GM10248 (cell line): ENCODE data around the gene IFNGR1.
"Not testable (repeated sequence)": the region's sequence is repeated elsewhere in the genome, so short reads cannot be mapped to it uniquely, and the experiment has no call there.

Experiments
- CTCF ChIA-PET: fragments of 300-600 bp; sonication (Branson Sonifier 250); formaldehyde crosslinking; extraction: SDS; loops from one replicate; lab custom pipeline; 2021; ENCODE audit warnings: antibody characterized with exemption; lab: Yijun Ruan, JAX
- POLR2A ChIA-PET: fragments of 350-650 bp; sonication (Branson Sonifier 250); formaldehyde crosslinking; extraction: SDS; loops from one replicate; lab custom pipeline; 2020; ENCODE audit warnings: antibody characterized with exemption; lab: Yijun Ruan, JAX
- DNase-seq: peaks from one replicate; pipeline ENCODE4 v3.0.0; 2012; ENCODE audit errors: extremely low spot score
- CTCF ChIP-seq: IDR thresholded peaks from 2 replicates; pipeline ENCODE4 v1.5.1; 2012; ENCODE audit warnings: mild to moderate bottlenecking, low read depth; ENCODE audit errors: extremely low read depth, missing control alignments, control extremely low read depth

IFNGR1 gene

DNA sequence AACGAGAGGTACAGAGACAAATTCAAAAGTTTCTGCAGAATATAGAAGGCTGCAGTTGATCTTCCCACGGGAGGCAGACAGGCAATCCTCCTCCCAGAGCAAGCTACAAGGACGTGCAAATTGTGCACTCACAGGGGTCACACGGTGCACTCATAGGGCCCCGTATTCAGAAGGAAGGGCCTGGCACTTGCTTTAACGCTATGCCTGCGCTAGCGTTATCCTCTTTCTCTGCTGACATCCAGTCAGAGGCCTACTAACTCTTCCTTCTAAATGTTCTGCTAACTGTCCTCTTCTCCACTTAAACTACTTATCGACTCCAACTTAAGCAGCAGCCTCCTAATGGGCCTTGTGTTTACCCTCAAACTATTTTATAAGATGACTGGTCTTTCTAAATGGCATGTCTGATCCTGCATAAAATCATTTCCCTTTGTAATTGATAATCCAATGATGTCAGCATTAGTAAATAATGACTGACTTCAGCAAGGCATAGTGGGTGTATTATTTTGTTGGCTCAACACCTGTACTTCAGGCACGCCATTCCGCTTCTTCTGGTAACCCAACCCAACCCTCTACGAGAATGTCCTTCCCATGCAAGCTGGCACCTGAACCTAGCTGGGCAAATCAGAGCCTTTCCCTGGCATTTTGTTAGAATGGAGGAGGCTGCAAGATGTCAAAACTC, 2.2 kb downstream of the IFNGR1 start:
- no peak for TF ChIP-seq CTCF
- ChIA-PET CTCF (interaction anchor here (0.8 to 1.8 kb wide), 8 partner anchors 9 to 123 kb away, joined by 3 to 8 read pairs (median 4); no protein-coding TSS in a partner anchor), POLR2A (interaction anchor here (0.5 to 1.0 kb wide), 2 partner anchors 11 to 13 kb away, joined by 4 read pairs; no protein-coding TSS in a partner anchor)
- DNase-seq = no peak

DNA sequence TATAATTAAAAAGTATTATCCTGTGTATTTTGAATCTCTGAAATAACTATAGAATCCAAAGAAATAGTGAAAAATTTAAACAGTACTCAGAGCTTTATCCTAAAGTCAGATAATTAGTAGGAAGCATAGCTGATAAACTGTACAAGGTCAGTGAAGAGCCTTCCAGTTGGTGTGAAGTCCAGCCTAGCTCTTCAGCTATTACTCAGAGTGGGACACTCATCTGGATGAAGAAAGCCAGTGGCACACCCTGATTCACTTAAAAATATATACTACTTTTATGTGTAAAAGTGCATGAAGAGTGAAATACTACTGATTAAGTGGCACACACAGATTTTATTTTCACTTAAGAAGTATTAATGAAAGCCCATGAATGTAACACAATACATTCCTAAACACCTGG, 3.1 kb downstream of the IFNGR1 start:
- no peak for DNase-seq
- TF ChIP-seq CTCF = no peak
- ChIA-PET CTCF (no interaction called here), POLR2A (interaction anchor here (1.4 kb wide), 1 partner anchor 50 kb away, joined by 5 read pairs; no protein-coding TSS in a partner anchor)

GRCh38 chr6:137215630-137216029, 3.6 kb downstream of the IFNGR1 start:
- CTCF ChIA-PET, DNase-seq: not testable (repeated sequence)
- POLR2A ChIA-PET = interaction anchor here (1.4 kb wide), 1 partner anchor 50 kb away, joined by 5 read pairs; no protein-coding TSS in a partner anchor

DNA sequence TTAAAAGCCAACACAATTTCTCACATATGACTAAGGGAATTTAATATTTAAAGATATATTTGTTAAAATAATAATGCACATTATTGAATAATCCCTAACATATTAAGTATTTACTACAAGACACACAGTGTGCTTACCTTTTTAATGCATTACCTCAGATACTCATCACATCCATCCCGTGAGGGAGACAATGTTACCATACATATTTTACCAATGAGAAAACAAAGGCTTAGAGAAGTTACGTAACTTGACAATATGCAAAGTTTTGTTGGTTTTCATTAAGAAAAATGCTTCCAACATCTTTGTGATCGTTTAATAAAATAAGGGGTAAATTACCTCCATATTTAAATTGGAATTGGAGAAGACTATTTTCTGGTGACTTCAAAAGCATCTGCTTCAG, 4.3 kb downstream of the IFNGR1 start:
- TF ChIP-seq CTCF = no peak
- POLR2A ChIA-PET = no interaction called here
- DNase-seq = no peak
- CTCF ChIA-PET = no interaction called here

DNA sequence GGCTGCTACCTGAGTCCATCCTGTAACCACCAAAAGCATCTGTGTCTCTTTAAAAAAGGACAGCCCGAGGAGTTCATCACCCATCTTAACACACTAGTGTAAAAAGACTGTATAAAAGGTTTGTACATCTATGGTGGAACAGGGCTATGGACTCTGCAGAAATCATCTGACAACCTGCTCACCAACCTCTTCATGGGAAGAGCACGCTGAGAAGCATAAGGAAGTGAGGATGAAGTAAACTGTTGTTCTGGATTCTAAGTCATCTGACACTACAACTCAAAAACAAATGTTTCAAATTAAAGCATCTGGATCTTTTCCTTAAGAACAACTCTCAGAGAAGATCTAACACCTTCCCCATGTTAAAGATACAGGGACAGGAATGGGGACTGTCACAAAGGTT, 5.4 kb downstream of the IFNGR1 start:
- ChIA-PET POLR2A (no interaction called here), CTCF (interaction anchor here (1.0 to 2.1 kb wide), 4 partner anchors 7 to 118 kb away, joined by 3 to 6 read pairs (median 4); no protein-coding TSS in a partner anchor)
- TF ChIP-seq CTCF = no peak
- no peak for DNase-seq

- TF ChIP-seq CTCF = no peak
- POLR2A ChIA-PET = no interaction called here
Observed at GRCh38 chr6:137213331-137213740, 5.8 kb downstream of the IFNGR1 start.

GRCh38 chr6:137211910-137212309, 7.3 kb downstream of the IFNGR1 start:
- ChIA-PET POLR2A (no interaction called here), CTCF (interaction anchor here (1.8 to 2.2 kb wide), 4 partner anchors 9 to 118 kb away, joined by 4 to 10 read pairs (median 6); no protein-coding TSS in a partner anchor)
- DNase-seq = no peak
- TF ChIP-seq CTCF = no peak

More at GRCh38 chr6:137213331-137213740, 5.8 kb downstream of the IFNGR1 start:
- no peak for DNase-seq
- CTCF ChIA-PET = interaction anchor here (0.8 to 2.2 kb wide), 8 partner anchors 8 to 137 kb away, joined by 3 to 10 read pairs (median 4); no protein-coding TSS in a partner anchor
